ENCODE measurements around the gene MKNK1. TPM values are rescaled to one million over a fixed set of nuclear protein-coding genes. Genes with fewer than 3 reads are reported as not detected.

The MKNK1 gene
- total and polyA plus RNA-seq, 2 experiments from 2014 or later: 17.8 to 20.6 TPM

DNA sequence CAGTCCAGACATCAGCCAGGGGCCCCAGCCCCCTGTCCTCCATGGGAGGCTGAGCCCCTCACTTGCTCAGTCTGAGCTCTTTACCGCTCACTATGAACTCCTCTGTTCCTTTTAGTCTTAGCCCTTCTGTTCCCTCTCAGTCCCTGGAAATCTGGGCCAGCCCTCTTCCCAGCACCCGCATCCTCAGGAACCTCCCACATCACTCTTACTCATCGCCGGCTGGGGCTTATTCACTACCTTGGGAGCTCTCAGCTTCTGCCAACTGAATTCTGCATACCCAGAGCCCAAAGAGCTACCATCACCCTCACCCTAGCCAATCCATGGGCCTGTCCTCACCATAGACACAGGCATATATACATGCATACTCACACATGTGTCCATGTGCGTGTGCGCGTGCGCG lies 64.1 kb downstream of the MKNK1 start:
- Histone ChIP-seq H3K9me2 (replicated peaks; ENCODE audit: insufficient read depth) (no peaks in the 10 kb centered on the region), H3K4me2 (no peak overlapping the region), H3K4me3 (no peak overlapping the region), H2AFZ (no peak overlapping the region), H4K20me1 (ENCODE audit: insufficient read depth, poor library complexity, severe bottlenecking) (no peaks in the 10 kb centered on the region), H3K9me3 (ENCODE audit: low read depth) (no peaks in the 10 kb centered on the region), H3K4me1 (ENCODE audit: insufficient read depth) (peaks cover 3% of the 10 kb centered on the region), H3K27ac (no peak overlapping the region), H3K79me2 (no peaks in the 10 kb centered on the region), H3K27me3 (peaks cover 54% of the 10 kb centered on the region), H3K36me3 (replicated peaks; ENCODE audit: insufficient read depth, low read depth) (no peaks in the 10 kb centered on the region)
- TF ChIP-seq, protein P1, sequence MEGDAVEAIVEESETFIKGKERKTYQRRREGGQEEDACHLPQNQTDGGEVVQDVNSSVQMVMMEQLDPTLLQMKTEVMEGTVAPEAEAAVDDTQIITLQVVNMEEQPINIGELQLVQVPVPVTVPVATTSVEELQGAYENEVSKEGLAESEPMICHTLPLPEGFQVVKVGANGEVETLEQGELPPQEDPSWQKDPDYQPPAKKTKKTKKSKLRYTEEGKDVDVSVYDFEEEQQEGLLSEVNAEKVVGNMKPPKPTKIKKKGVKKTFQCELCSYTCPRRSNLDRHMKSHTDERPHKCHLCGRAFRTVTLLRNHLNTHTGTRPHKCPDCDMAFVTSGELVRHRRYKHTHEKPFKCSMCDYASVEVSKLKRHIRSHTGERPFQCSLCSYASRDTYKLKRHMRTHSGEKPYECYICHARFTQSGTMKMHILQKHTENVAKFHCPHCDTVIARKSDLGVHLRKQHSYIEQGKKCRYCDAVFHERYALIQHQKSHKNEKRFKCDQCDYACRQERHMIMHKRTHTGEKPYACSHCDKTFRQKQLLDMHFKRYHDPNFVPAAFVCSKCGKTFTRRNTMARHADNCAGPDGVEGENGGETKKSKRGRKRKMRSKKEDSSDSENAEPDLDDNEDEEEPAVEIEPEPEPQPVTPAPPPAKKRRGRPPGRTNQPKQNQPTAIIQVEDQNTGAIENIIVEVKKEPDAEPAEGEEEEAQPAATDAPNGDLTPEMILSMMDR (IDR thresholded peaks at IDR 0.05; ENCODE audit: poor library complexity): no peak
- no peak for TF ChIP-seq EZH2 (IDR thresholded peaks at IDR 0.05; ENCODE audit: borderline replicate concordance)
- TF ChIP-seq EZH2phosphoT487 (IDR thresholded peaks at IDR 0.05; ENCODE audit: low read depth, severe bottlenecking, unreplicated experiment): no peak
- WGBS (ENCODE audit: low lambda C conversion rate, missing lambda C conversion rate): 74% methylated on average over 9 of the region's 9 CpGs
- no peak for DNase-seq (ENCODE audit: low spot score)

DNA sequence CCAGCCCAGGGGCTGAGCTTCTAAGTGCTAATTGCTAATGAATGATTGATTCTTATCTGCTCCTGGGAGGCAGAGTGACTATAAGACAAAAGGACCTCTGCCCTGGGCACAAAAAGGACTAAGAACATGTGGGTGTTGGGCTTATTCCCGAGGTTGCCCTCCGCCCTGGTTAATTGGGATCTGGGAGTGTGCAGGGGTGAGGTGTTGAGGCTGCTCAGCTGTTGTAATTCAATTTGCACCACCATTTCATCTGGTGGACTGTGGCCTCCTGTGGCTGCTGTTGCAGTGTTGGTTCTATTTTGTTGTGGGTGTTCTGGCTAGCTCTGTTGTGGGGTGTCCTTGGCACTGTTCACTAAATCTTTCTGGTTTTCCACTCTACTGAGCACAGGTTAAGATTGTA lies 65.9 kb downstream of the MKNK1 start:
- WGBS (ENCODE audit: low lambda C conversion rate, missing lambda C conversion rate): 52% methylated on average over 2 of the region's 2 CpGs
- no peak overlapping the region for H2AFZ ChIP-seq
- no peak overlapping the region for H3K4me3 ChIP-seq
- H3K27me3 ChIP-seq: peaks cover 52% of the 10 kb centered on the region
- H3K4me2 ChIP-seq: no peak overlapping the region
- no peaks in the 10 kb centered on the region for H3K9me2 ChIP-seq (replicated peaks; ENCODE audit: insufficient read depth)
- no peak for DNase-seq (ENCODE audit: low spot score)
- H3K27ac ChIP-seq: no peak overlapping the region
- H3K4me1 ChIP-seq (ENCODE audit: insufficient read depth): no peaks in the 10 kb centered on the region
- no peaks in the 10 kb centered on the region for H3K9me3 ChIP-seq (ENCODE audit: low read depth)
- TF ChIP-seq EZH2phosphoT487 (IDR thresholded peaks at IDR 0.05; ENCODE audit: low read depth, severe bottlenecking, unreplicated experiment): no peak
- TF ChIP-seq EZH2 (IDR thresholded peaks at IDR 0.05; ENCODE audit: borderline replicate concordance): no peak
- TF ChIP-seq, protein P1 (IDR thresholded peaks at IDR 0.05; ENCODE audit: poor library complexity): no peak
- no peaks in the 10 kb centered on the region for H4K20me1 ChIP-seq (ENCODE audit: insufficient read depth, poor library complexity, severe bottlenecking)
- H3K36me3 ChIP-seq (replicated peaks; ENCODE audit: insufficient read depth, low read depth): no peaks in the 10 kb centered on the region
- no peaks in the 10 kb centered on the region for H3K79me2 ChIP-seq

DNA sequence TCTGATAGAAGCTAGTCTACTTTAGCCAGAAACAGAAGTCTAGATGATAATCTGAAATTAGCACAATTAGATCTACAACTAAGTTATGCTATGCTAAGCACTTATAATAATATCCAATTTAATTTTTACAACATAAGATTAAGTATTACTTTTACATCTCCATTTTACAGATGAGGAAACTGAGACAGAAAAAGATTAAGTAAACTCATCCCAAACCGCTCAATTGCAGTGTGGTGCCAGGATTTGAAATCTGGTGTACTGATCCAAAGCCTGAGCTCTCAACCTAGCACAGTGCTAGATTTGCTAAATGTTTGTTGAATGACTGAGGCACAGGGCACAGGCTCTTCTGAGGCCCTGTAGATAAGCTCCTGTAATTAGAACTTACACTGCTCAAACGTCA lies 66.4 kb downstream of the MKNK1 start:
- Histone ChIP-seq H3K4me1 (ENCODE audit: insufficient read depth) (no peaks in the 10 kb centered on the region), H3K4me3 (no peak overlapping the region), H3K4me2 (no peak overlapping the region), H3K36me3 (replicated peaks; ENCODE audit: insufficient read depth, low read depth) (no peaks in the 10 kb centered on the region), H2AFZ (no peak overlapping the region), H3K27ac (no peak overlapping the region), H3K9me3 (ENCODE audit: low read depth) (no peaks in the 10 kb centered on the region), H3K27me3 (peaks cover 49% of the 10 kb centered on the region), H3K9me2 (replicated peaks; ENCODE audit: insufficient read depth) (no peaks in the 10 kb centered on the region), H3K79me2 (no peaks in the 10 kb centered on the region), H4K20me1 (ENCODE audit: insufficient read depth, poor library complexity, severe bottlenecking) (no peaks in the 10 kb centered on the region)
- no peak for DNase-seq (ENCODE audit: low spot score)
- WGBS (ENCODE audit: low lambda C conversion rate, missing lambda C conversion rate): 58% methylated on average over 2 of the region's 2 CpGs
- TF ChIP-seq EZH2phosphoT487 (IDR thresholded peaks at IDR 0.05; ENCODE audit: low read depth, severe bottlenecking, unreplicated experiment): no peak

DNA sequence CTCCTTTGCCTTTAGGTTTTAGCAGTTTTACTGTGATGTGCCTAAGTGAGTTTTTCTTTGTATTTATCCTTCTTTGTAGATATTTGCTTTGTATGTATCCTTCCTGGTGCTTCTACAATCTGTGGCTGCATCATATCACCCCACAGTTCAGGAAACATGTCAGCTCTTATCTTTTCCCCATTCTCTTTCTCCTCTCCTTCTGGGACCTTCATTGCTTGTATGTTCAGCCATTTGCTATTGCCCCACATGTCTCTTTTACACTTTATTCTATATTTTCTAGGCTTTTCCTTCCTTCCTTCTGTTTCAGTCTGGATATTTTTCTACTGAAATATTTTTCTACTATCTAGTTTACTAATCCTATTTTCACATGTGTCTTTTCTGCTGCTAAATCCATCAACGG lies 67.5 kb downstream of the MKNK1 start:
- Histone ChIP-seq H3K4me2 (no peak overlapping the region), H3K9me2 (replicated peaks; ENCODE audit: insufficient read depth) (no peaks in the 10 kb centered on the region), H3K36me3 (replicated peaks; ENCODE audit: insufficient read depth, low read depth) (no peaks in the 10 kb centered on the region), H2AFZ (no peak overlapping the region), H3K27ac (no peak overlapping the region), H4K20me1 (ENCODE audit: insufficient read depth, poor library complexity, severe bottlenecking) (no peaks in the 10 kb centered on the region), H3K27me3 (peaks cover 43% of the 10 kb centered on the region), H3K9me3 (ENCODE audit: low read depth) (no peaks in the 10 kb centered on the region), H3K4me3 (no peak overlapping the region), H3K79me2 (no peaks in the 10 kb centered on the region), H3K4me1 (ENCODE audit: insufficient read depth) (no peaks in the 10 kb centered on the region)
- WGBS (ENCODE audit: low lambda C conversion rate, missing lambda C conversion rate): 88% methylated on average over 1 of the region's 1 CpG
- DNase-seq (ENCODE audit: low spot score): no peak
- TF ChIP-seq EZH2 (IDR thresholded peaks at IDR 0.05; ENCODE audit: borderline replicate concordance) (no peak), EZH2phosphoT487 (IDR thresholded peaks at IDR 0.05; ENCODE audit: low read depth, severe bottlenecking, unreplicated experiment) (no peak)
